K562 (cell line): ENCODE data around the gene TSSK2. TPM values are rescaled to one million over a fixed set of nuclear protein-coding genes. Genes with fewer than 3 reads are reported as not detected.
A peak's percentile ranks its signal among the peaks of the same experiment; 100 is the strongest.

ENCODE experiments used
- CBX3 ChIP-seq, 2 experiments: IDR thresholded peaks; 1 replicate in 1 of 2; 2 replicates in 1 of 2; pipeline ENCODE4 v1.6.1; 2012; ENCODE audit warnings: inconsistent platforms in 2 of 2, low read length in 2 of 2, borderline replicate concordance in 1 of 2, control low read depth in 1 of 2
- FOXP1 ChIP-seq: sonication (generic); formaldehyde crosslinking; IDR thresholded peaks from 2 replicates; pipeline ENCODE4 v1.8.0; 2022; ENCODE audit warnings: mild to moderate bottlenecking, missing genetic modification reagents
- HBP1 ChIP-seq: fragments of 450-650 bp; formaldehyde crosslinking; IDR thresholded peaks from 2 replicates; pipeline ENCODE4 v1.4.0; 2022; ENCODE audit warnings: missing genetic modification characterization
- MTA2 ChIP-seq: fragments of 450-650 bp; IDR thresholded peaks from 2 replicates; pipeline ENCODE4 v1.6.1; 2016; ENCODE audit warnings: low read depth
- MYNN ChIP-seq, 2 experiments: sonication (generic); formaldehyde crosslinking in 1 of 2; IDR thresholded peaks; 2 replicates each; pipeline versions ENCODE4 v1.5.0 to v1.6.1; 2016 to 2020; ENCODE audit warnings: antibody characterized with exemption in 1 of 2, missing genetic modification reagents in 1 of 2
- NR2C2 ChIP-seq, 2 experiments: fragments of 200-800 bp in 1 of 2; sonication (Bioruptor generic) in 1 of 2; sonication (generic) in 1 of 2; formaldehyde crosslinking in 1 of 2; IDR thresholded peaks; 2 replicates each; pipeline versions ENCODE4 v1.6.1 to v1.8.0; 2016 to 2022; ENCODE audit warnings: mild to moderate bottlenecking in 1 of 2, missing compliant biosample characterization in 1 of 2, missing genetic modification characterization in 1 of 2, missing genetic modification reagents in 1 of 2
- POLR2AphosphoS5 ChIP-seq: IDR thresholded peaks from 2 replicates; pipeline ENCODE4 v1.6.1; 2011; ENCODE audit warnings: mild to moderate bottlenecking, low read depth, low read length, moderate library complexity; ENCODE audit not compliant: control insufficient read depth, insufficient read depth
- PRPF4 ChIP-seq: fragments of 200-400 bp; formaldehyde crosslinking; IDR thresholded peaks from one replicate; pipeline ENCODE4 v1.6.1; 2017; ENCODE audit warnings: low read length, low read depth, mild to moderate bottlenecking; ENCODE audit not compliant: insufficient read depth, poor library complexity, severe bottlenecking
- SMAD1 ChIP-seq: fragments of 150-350 bp; IDR thresholded peaks from 2 replicates; pipeline ENCODE4 v1.6.1; 2014; ENCODE audit warnings: low read length, low read depth; ENCODE audit not compliant: partially characterized antibody
- SMC3 ChIP-seq: conservative IDR thresholded peaks from 2 replicates; pipeline ENCODE4 v1.6.1; 2011; ENCODE audit warnings: low read depth, low read length, improper control_type of control experiment; ENCODE audit not compliant: insufficient read depth
- SP1 ChIP-seq: sonication (generic); formaldehyde crosslinking; IDR thresholded peaks from 2 replicates; pipeline ENCODE4 v1.8.1; 2022; ENCODE audit warnings: mild to moderate bottlenecking, missing genetic modification reagents
- SREBF2 ChIP-seq: sonication (generic); formaldehyde crosslinking; IDR thresholded peaks from 2 replicates; pipeline ENCODE4 v1.4.0; 2020; ENCODE audit warnings: mild to moderate bottlenecking, missing genetic modification reagents
- TCFL5 ChIP-seq: fragments of 250-450 bp; sonication (Bioruptor Pico); conservative IDR thresholded peaks from 2 replicates; pipeline ENCODE4 v1.6.1; 2021; ENCODE audit warnings: mild to moderate bottlenecking, moderate library complexity, matching md5 sums
- TOE1 ChIP-seq, 2 experiments: fragments of 450-650 bp in 1 of 2; sonication (generic) in 1 of 2; formaldehyde crosslinking in 1 of 2; IDR thresholded peaks; 2 replicates each; pipeline versions ENCODE4 v1.7.1 to v1.8.0; 2016 to 2022; ENCODE audit warnings: borderline replicate concordance in 2 of 2, mild to moderate bottlenecking in 2 of 2, antibody characterized with exemption in 1 of 2, inconsistent platforms in 1 of 2, low read depth in 1 of 2, missing genetic modification reagents in 1 of 2, moderate library complexity in 1 of 2
- ZNF165 ChIP-seq: fragments of 250-450 bp; sonication (Bioruptor Pico); IDR thresholded peaks from 2 replicates; pipeline ENCODE4 v1.4.0; 2020; ENCODE audit warnings: borderline replicate concordance
- ZNF239 ChIP-seq: fragments of 250-450 bp; sonication (Bioruptor Pico); IDR thresholded peaks from 2 replicates; pipeline ENCODE4 v1.4.0; 2020; ENCODE audit warnings: mild to moderate bottlenecking
- polyA plus RNA-seq, 8 experiments: library from polyadenylated mRNA; depleted of rRNA in 4 of 8; stranded (reverse) in 5 of 8; unstranded in 3 of 8; fragments of >200 nt; fragmentation: Nextera tagmentation in 2 of 8; fragmentation: Illumina TruSeq in 1 of 8; extraction: Ambion mirVana in 2 of 8; extraction: Trizol in 1 of 8; gene quantifications; 2 replicates each; pipeline versions ENCODE4 v1.2.1 to v1.2.3, GENCODE V29; 2011 to 2014; ENCODE audit warnings: inconsistent platforms in 1 of 8, missing spikeins in 1 of 8
- total RNA-seq, 7 experiments: library from RNA; depleted of rRNA in 6 of 7; stranded (reverse); fragments of >200 nt in 6 of 7; fragmentation: Illumina TruSeq in 2 of 7; extraction: Trizol in 2 of 7; gene quantifications; 2 replicates each; pipeline versions ENCODE4 v1.2.1 to v1.2.3, GENCODE V29; 2011 to 2021; ENCODE audit warnings: low replicate concordance in 1 of 7
- TF ChIP-seq, protein P1 (sequence below): sonication (generic); formaldehyde crosslinking; IDR thresholded peaks from 2 replicates; pipeline ENCODE4 v1.5.0; 2020; ENCODE audit warnings: missing genetic modification reagents

The TSSK2 gene
- total and polyA plus RNA-seq, 9 of the 15 experiments (the other 6 are each of a cell fraction or from before 2014, with no cell fraction given): 0.04 TPM; not detected in 8

- TF ChIP-seq FOXP1 (CRISPR knock-in tag) (no peak), TOE1 (IDR thresholded peaks at IDR 0.05; ENCODE audit: borderline replicate concordance) (no peak), TOE1 (CRISPR knock-in tag; IDR thresholded peaks at IDR 0.05; ENCODE audit: borderline replicate concordance, low read depth) (peak; percentile 86; the same call in 1 of the 2 replicates), SMAD1 (no peak), SP1 (peak; percentile 58), MTA2 (no peak), NR2C2 (CRISPR knock-in tag; IDR thresholded peaks at IDR 0.05) (peak; percentile 49; the same call in 1 of the 2 replicates), NR2C2 (tag; IDR thresholded peaks at IDR 0.05) (no peak), HBP1 (CRISPR knock-in tag) (no peak), POLR2AphosphoS5 (no peak), ZNF165 (CRISPR knock-in tag) (no peak), CBX3 (IDR thresholded peaks at IDR 0.05; ENCODE audit: borderline replicate concordance in 1 of 2, low read length in 2 of 2) (no peak), ZNF239 (CRISPR knock-in tag) (no peak), MYNN (IDR thresholded peaks at IDR 0.05) (no peak), MYNN (CRISPR knock-in tag; IDR thresholded peaks at IDR 0.05) (no peak), TCFL5 (CRISPR knock-in tag) (no peak), SMC3 (no peak), SREBF2 (CRISPR knock-in tag) (no peak), PRPF4 (no peak)
- TF ChIP-seq, protein P1, sequence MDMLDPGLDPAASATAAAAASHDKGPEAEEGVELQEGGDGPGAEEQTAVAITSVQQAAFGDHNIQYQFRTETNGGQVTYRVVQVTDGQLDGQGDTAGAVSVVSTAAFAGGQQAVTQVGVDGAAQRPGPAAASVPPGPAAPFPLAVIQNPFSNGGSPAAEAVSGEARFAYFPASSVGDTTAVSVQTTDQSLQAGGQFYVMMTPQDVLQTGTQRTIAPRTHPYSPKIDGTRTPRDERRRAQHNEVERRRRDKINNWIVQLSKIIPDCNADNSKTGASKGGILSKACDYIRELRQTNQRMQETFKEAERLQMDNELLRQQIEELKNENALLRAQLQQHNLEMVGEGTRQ: no peak
Observed at GRCh38 chr22:19107730-19108074, 23.4 kb upstream of the TSSK2 start (continued).
